Measurements from ENCODE around the gene TRIM58. TPM values are rescaled to one million over a fixed set of nuclear protein-coding genes. Genes with fewer than 3 reads are reported as not detected.

TRIM58 gene
- total and polyA plus RNA-seq, 2 experiments from 2014 or later = 2.2 to 2.7 TPM

DNA sequence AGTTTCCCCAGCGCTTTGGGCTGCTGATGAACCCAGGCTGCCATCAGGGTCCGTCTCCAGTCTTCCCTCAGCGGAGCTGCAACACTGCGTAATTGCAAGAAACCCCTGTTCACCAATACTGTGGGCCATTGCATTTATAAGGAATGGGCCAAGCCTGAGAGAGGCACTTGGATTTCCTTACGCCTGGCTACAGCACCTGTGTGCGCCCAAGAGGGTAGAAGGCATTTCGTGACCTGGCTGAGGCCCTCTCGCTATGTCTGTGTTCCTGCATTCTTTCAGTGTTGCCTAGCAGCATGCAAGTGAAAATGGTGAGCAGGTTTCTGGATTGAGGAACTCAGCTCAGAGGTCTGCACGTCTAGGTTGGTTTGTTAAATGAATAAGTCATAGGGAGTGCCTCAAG lies 26.4 kb downstream of the TRIM58 start:
- H3K36me3 ChIP-seq = no peaks in the 10 kb centered on the region
- TF ChIP-seq, protein P1, sequence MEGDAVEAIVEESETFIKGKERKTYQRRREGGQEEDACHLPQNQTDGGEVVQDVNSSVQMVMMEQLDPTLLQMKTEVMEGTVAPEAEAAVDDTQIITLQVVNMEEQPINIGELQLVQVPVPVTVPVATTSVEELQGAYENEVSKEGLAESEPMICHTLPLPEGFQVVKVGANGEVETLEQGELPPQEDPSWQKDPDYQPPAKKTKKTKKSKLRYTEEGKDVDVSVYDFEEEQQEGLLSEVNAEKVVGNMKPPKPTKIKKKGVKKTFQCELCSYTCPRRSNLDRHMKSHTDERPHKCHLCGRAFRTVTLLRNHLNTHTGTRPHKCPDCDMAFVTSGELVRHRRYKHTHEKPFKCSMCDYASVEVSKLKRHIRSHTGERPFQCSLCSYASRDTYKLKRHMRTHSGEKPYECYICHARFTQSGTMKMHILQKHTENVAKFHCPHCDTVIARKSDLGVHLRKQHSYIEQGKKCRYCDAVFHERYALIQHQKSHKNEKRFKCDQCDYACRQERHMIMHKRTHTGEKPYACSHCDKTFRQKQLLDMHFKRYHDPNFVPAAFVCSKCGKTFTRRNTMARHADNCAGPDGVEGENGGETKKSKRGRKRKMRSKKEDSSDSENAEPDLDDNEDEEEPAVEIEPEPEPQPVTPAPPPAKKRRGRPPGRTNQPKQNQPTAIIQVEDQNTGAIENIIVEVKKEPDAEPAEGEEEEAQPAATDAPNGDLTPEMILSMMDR (IDR thresholded peaks at IDR 0.05; ENCODE audit: low read depth, low read length) = no peak
- no peak for DNase-seq (ENCODE audit: low read depth in 1 of 2, low spot score in 1 of 2)
- no peaks in the 10 kb centered on the region for H3K4me1 ChIP-seq (ENCODE audit: low read depth)
- H3K4me3 ChIP-seq = no peak overlapping the region
- H3K9me3 ChIP-seq (ENCODE audit: low read depth) = no peaks in the 10 kb centered on the region
- H3K27ac ChIP-seq = no peak overlapping the region
- H3K27me3 ChIP-seq = no peaks in the 10 kb centered on the region

DNA sequence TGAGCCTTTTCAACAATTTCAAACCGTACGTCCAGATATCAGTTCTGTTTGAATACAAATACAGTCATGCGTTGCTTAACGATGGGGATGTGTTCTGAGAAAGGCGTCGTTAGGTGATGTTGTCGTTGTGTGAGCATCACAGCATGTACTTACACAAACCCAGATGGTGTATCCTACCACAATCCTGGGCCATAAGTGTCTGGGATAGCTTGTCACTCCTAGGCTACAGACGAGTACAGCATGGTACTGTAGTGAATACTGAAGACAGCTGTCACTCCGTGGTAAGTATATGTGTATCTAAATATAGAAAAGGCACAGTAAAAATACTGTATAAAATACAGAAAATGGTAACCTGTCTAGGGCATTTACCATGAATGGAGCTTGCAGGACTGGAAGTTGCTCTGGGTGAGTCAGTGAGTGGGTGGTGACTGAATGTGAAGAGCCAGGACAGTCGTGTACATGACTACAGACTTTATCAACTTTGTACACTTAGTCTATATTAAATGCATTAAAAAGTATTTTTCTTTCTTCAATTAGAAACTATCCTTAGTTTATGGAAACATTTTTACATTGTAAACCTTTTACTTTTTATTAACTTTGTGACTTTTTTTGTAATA lies 27.9 kb downstream of the TRIM58 start:
- TF ChIP-seq, protein P1 (IDR thresholded peaks at IDR 0.05; ENCODE audit: low read depth, low read length) = no peak
- Histone ChIP-seq H3K9me3 (ENCODE audit: low read depth) (no peaks in the 10 kb centered on the region), H3K27me3 (no peaks in the 10 kb centered on the region), H3K27ac (no peak overlapping the region), H3K4me1 (ENCODE audit: low read depth) (no peaks in the 10 kb centered on the region), H3K4me3 (no peak overlapping the region), H3K36me3 (no peaks in the 10 kb centered on the region)
- DNase-seq (ENCODE audit: low read depth in 1 of 2, low spot score in 1 of 2) = no peak

DNA sequence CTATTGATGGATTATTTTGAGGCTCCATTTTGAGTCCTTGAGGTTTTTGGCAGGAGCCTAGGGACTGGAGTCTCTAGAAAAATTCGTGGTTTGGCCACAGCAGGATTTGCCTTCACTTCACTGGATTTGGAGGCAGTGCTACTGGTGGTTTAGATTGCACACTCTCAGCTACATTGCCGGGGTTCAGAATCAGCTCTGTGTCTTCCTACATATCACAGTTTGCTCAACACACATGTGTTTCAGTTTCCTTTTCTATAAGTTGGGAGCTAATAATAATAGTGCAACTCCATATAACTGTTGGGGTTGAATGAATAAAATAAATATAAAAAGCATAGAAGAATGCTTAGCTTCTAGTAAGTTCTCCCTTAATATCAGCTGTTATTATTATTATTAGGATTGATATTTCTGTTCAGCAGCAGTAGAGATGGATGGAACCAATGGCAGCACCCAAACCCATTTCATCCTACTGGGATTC lies 38.2 kb downstream of the TRIM58 start, which contains the start of gene OR2W3:
Gene OR2W3 (plus strand): TSS at position 425 of the 475 bp plus-strand sequence. CDS start 0 bp downstream, at position 425.
- Histone ChIP-seq H3K27me3 (no peaks in the 10 kb centered on the region), H3K9me3 (ENCODE audit: low read depth) (no peaks in the 10 kb centered on the region), H3K27ac (no peak within 1 kb of the TSS), H3K36me3 (no peaks in the 10 kb centered on the region), H3K4me1 (ENCODE audit: low read depth) (no peaks in the 10 kb centered on the region), H3K4me3 (no peak within 1 kb of the TSS)
- TF ChIP-seq, protein P1 (IDR thresholded peaks at IDR 0.05; ENCODE audit: low read depth, low read length) = no peak
- no peak for DNase-seq (ENCODE audit: low read depth in 1 of 2, low spot score in 1 of 2)

GRCh38 chr1:247895976-247896375 lies 39.0 kb downstream of the TRIM58 start:
- no peak for DNase-seq (ENCODE audit: low read depth in 1 of 2, low spot score in 1 of 2)
- no peaks in the 10 kb centered on the region for H3K27me3 ChIP-seq
- no peaks in the 10 kb centered on the region for H3K4me1 ChIP-seq (ENCODE audit: low read depth)
- H3K27ac ChIP-seq = no peak overlapping the region
- H3K36me3 ChIP-seq = no peaks in the 10 kb centered on the region
- TF ChIP-seq, protein P1 (IDR thresholded peaks at IDR 0.05; ENCODE audit: low read depth, low read length) = no peak
- H3K4me3 ChIP-seq = no peak overlapping the region
- no peaks in the 10 kb centered on the region for H3K9me3 ChIP-seq (ENCODE audit: low read depth)

GRCh38 chr1:247904122-247904521 lies 47.1 kb downstream of the TRIM58 start:
- Histone ChIP-seq H3K9me3 (ENCODE audit: low read depth) (no peaks in the 10 kb centered on the region), H3K4me3 (no peak overlapping the region), H3K36me3 (no peaks in the 10 kb centered on the region), H3K27ac (no peak overlapping the region), H3K27me3 (no peaks in the 10 kb centered on the region), H3K4me1 (ENCODE audit: low read depth) (no peaks in the 10 kb centered on the region)
- TF ChIP-seq, protein P1 (IDR thresholded peaks at IDR 0.05; ENCODE audit: low read depth, low read length) = no peak
- DNase-seq (ENCODE audit: low read depth in 1 of 2, low spot score in 1 of 2) = no peak
